Measurements from ENCODE around the gene TIMM17A. TPM values are rescaled to one million over a fixed set of nuclear protein-coding genes. Genes with fewer than 3 reads are reported as not detected.
A peak's percentile ranks its signal among the peaks of the same experiment; 100 is the strongest.
"Not testable (repeated sequence)": the region's sequence is repeated elsewhere in the genome, so short reads cannot be mapped to it uniquely, and the experiment has no call there.

Gene TIMM17A
- total and polyA plus RNA-seq, 2 experiments from 2014 or later, result 65.0 to 90.1 TPM

DNA sequence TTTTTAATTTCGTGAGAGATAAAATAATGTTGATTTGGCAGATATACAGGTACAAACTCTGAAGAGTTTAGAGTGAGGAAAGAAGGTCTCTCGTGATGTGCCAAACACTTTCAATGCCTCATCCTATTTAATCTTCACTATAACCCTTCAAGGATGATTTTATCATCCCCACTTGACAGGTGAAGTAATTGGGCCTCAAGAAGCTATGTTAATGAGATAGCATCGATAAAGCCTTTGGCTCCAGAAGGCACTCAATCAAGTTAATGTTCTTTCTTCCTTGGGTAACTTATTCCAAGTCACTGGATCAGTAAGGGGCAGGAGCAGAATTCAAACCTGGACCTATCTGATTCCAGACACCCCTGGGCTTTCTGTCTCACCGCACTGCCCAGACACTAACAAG, 16.2 kb upstream of the TIMM17A start:
- Histone ChIP-seq H3K4me3 (no peak overlapping the region), H3K4me2 (no peak overlapping the region), H3K9me2 (replicated peaks; ENCODE audit: insufficient read depth) (no peaks in the 10 kb centered on the region), H2AFZ (no peak overlapping the region), H3K79me2 (no peaks in the 10 kb centered on the region), H3K36me3 (replicated peaks; ENCODE audit: insufficient read depth, low read depth) (no peaks in the 10 kb centered on the region), H3K27ac (peak overlapping the region; percentile 9), H3K27me3 (no peaks in the 10 kb centered on the region), H3K4me1 (ENCODE audit: insufficient read depth) (no peaks in the 10 kb centered on the region), H3K9me3 (ENCODE audit: low read depth) (no peaks in the 10 kb centered on the region), H4K20me1 (ENCODE audit: insufficient read depth, poor library complexity, severe bottlenecking) (no peaks in the 10 kb centered on the region)
- WGBS (ENCODE audit: low lambda C conversion rate, missing lambda C conversion rate), result 73% methylated on average over 4 of the region's 4 CpGs
- no peak for TF ChIP-seq EZH2 (IDR thresholded peaks at IDR 0.05; ENCODE audit: borderline replicate concordance)
- no peak for DNase-seq (ENCODE audit: low spot score)

- Histone ChIP-seq H2AFZ (no peak overlapping the region), H3K4me2 (no peak overlapping the region), H3K27ac (peak overlapping the region; percentile 9)
These were observed 15.7 kb upstream of the TIMM17A start for GRCh38 chr1:201939574-201939973.

DNA sequence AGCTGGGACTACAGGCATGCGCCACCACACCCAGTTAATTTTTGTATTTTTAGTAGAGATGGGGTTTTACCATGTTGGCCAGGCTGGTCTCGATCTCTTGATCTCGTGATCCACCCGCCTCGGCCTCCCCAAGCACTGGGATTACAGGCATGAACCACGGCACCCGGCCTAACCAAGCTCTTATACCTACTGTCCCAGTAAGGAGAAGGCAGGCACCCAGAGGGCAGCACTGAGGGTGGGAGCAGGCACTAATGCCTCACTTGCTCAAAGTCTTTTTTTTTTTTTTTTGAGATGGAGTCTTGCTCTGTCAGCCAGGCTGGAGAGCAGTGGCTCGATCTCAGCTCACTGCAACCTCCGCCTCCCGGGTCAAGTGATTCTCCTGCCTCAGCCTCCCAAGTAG, 15.0 kb upstream of the TIMM17A start:
- 96% methylated on average over 7 of the region's 10 CpGs for WGBS (ENCODE audit: low lambda C conversion rate, missing lambda C conversion rate)
- not testable (repeated sequence) for H3K4me2 ChIP-seq; H3K4me1 ChIP-seq (ENCODE audit: insufficient read depth); H3K9me2 ChIP-seq (replicated peaks; ENCODE audit: insufficient read depth); H3K27me3 ChIP-seq; H3K36me3 ChIP-seq (replicated peaks; ENCODE audit: insufficient read depth, low read depth); H3K27ac ChIP-seq; DNase-seq (ENCODE audit: low spot score); H3K4me3 ChIP-seq; H2AFZ ChIP-seq; H3K9me3 ChIP-seq (ENCODE audit: low read depth); H4K20me1 ChIP-seq (ENCODE audit: insufficient read depth, poor library complexity, severe bottlenecking); H3K79me2 ChIP-seq

More at GRCh38 chr1:201939574-201939973, 15.7 kb upstream of the TIMM17A start:
- 64% methylated on average over 5 of the region's 5 CpGs for WGBS (ENCODE audit: low lambda C conversion rate, missing lambda C conversion rate)
- DNase-seq (ENCODE audit: low spot score), result no peak
- no peaks in the 10 kb centered on the region for H3K4me1 ChIP-seq (ENCODE audit: insufficient read depth)
- no peaks in the 10 kb centered on the region for H3K27me3 ChIP-seq
- H3K4me3 ChIP-seq, result no peak overlapping the region
- H3K9me3 ChIP-seq (ENCODE audit: low read depth), result no peaks in the 10 kb centered on the region
- H3K9me2 ChIP-seq (replicated peaks; ENCODE audit: insufficient read depth), result no peaks in the 10 kb centered on the region
- no peaks in the 10 kb centered on the region for H3K36me3 ChIP-seq (replicated peaks; ENCODE audit: insufficient read depth, low read depth)
- H3K79me2 ChIP-seq, result no peaks in the 10 kb centered on the region
- H4K20me1 ChIP-seq (ENCODE audit: insufficient read depth, poor library complexity, severe bottlenecking), result no peaks in the 10 kb centered on the region
- TF ChIP-seq, protein P1, sequence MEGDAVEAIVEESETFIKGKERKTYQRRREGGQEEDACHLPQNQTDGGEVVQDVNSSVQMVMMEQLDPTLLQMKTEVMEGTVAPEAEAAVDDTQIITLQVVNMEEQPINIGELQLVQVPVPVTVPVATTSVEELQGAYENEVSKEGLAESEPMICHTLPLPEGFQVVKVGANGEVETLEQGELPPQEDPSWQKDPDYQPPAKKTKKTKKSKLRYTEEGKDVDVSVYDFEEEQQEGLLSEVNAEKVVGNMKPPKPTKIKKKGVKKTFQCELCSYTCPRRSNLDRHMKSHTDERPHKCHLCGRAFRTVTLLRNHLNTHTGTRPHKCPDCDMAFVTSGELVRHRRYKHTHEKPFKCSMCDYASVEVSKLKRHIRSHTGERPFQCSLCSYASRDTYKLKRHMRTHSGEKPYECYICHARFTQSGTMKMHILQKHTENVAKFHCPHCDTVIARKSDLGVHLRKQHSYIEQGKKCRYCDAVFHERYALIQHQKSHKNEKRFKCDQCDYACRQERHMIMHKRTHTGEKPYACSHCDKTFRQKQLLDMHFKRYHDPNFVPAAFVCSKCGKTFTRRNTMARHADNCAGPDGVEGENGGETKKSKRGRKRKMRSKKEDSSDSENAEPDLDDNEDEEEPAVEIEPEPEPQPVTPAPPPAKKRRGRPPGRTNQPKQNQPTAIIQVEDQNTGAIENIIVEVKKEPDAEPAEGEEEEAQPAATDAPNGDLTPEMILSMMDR (IDR thresholded peaks at IDR 0.05; ENCODE audit: poor library complexity), result no peak
- TF ChIP-seq EZH2 (IDR thresholded peaks at IDR 0.05; ENCODE audit: borderline replicate concordance) (no peak), EZH2phosphoT487 (IDR thresholded peaks at IDR 0.05; ENCODE audit: low read depth, severe bottlenecking, unreplicated experiment) (no peak)

DNA sequence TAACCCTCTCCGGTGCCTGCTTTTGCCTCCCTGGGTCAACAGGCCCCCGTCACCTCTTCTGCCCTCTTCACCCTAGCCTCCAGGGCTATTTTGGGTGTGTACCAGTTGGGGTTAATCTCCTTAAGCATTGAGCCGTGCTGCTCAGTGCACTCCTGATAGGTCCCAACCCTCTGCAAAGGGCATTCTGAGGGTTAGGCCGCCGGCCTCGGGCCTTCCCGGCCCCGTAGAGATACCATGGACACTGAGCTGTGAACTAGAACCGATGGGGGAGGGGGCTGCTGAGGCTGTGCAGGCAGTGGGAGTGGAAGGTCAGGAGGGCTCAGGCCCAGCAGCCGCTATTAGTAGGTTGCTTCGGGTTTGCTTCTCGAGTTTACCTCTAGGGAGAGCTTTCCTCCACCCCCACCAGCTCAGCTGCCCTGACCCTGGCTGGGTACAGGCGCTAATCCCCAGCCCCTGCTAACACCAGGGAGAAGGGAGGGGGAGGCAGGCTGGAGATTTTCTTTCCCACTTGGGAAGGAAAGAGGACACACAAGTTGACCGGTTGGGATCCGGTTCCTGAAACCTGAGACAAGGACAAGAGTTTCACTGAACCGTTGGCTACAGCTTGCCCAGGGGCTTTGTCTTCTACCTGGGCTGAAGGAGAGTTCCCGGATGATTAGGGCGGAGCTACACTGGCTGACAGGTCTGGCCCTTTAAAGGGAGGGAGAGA, 13.7 kb upstream of the TIMM17A start:
- H3K27me3 ChIP-seq, result no peaks in the 10 kb centered on the region
- H3K9me2 ChIP-seq (replicated peaks; ENCODE audit: insufficient read depth), result no peaks in the 10 kb centered on the region
- H3K4me1 ChIP-seq (ENCODE audit: insufficient read depth), result no peaks in the 10 kb centered on the region
- peak overlapping the region; percentile 62 for H3K4me2 ChIP-seq
- H3K27ac ChIP-seq, result peak overlapping the region; percentile 11
- H2AFZ ChIP-seq, result no peak overlapping the region
- no peak for DNase-seq (ENCODE audit: low spot score)
- H3K4me3 ChIP-seq, result no peak overlapping the region
- no peaks in the 10 kb centered on the region for H4K20me1 ChIP-seq (ENCODE audit: insufficient read depth, poor library complexity, severe bottlenecking)
- H3K36me3 ChIP-seq (replicated peaks; ENCODE audit: insufficient read depth, low read depth), result no peaks in the 10 kb centered on the region
- TF ChIP-seq EZH2 (IDR thresholded peaks at IDR 0.05; ENCODE audit: borderline replicate concordance) (no peak), EZH2phosphoT487 (IDR thresholded peaks at IDR 0.05; ENCODE audit: low read depth, severe bottlenecking, unreplicated experiment) (no peak)
- TF ChIP-seq, protein P1 (IDR thresholded peaks at IDR 0.05; ENCODE audit: poor library complexity), result no peak
- H3K79me2 ChIP-seq, result peaks cover 5% of the 10 kb centered on the region
- 25% methylated on average over 18 of the region's 18 CpGs for WGBS (ENCODE audit: low lambda C conversion rate, missing lambda C conversion rate)
- H3K9me3 ChIP-seq (ENCODE audit: low read depth), result no peaks in the 10 kb centered on the region

Measured in hepatocyte (in vitro differentiated cells).